ENCODE results near the gene TGIF2.

The TGIF2 gene

DNA sequence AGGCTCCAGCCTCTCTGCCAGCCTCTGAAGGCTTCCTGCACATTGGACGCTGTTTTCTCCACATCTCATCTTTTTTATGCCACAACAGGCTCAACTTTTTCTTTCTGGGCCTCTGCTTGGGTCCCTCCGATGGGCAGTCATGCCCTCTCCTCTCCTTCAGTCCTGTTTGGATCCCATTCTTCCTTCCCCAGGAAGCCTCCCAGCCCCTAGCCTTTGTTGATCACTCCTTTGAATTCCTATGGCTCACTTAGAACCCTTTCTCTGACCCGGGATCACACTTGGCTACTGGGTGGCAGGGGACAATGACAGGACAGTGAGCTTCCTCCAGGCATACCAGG lies 68.1 kb downstream of the TGIF2 start:
- no peak for DNase-seq (ENCODE audit: low read depth)
- no peak overlapping the region for H3K4me3 ChIP-seq (ENCODE audit: control insufficient read depth, low read depth, low read length)
- TF ChIP-seq, protein P1, sequence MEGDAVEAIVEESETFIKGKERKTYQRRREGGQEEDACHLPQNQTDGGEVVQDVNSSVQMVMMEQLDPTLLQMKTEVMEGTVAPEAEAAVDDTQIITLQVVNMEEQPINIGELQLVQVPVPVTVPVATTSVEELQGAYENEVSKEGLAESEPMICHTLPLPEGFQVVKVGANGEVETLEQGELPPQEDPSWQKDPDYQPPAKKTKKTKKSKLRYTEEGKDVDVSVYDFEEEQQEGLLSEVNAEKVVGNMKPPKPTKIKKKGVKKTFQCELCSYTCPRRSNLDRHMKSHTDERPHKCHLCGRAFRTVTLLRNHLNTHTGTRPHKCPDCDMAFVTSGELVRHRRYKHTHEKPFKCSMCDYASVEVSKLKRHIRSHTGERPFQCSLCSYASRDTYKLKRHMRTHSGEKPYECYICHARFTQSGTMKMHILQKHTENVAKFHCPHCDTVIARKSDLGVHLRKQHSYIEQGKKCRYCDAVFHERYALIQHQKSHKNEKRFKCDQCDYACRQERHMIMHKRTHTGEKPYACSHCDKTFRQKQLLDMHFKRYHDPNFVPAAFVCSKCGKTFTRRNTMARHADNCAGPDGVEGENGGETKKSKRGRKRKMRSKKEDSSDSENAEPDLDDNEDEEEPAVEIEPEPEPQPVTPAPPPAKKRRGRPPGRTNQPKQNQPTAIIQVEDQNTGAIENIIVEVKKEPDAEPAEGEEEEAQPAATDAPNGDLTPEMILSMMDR (IDR thresholded peaks at IDR 0.05; ENCODE audit: control insufficient read depth, insufficient read depth, low read depth, low read length, missing control alignments), result no peak

DNA sequence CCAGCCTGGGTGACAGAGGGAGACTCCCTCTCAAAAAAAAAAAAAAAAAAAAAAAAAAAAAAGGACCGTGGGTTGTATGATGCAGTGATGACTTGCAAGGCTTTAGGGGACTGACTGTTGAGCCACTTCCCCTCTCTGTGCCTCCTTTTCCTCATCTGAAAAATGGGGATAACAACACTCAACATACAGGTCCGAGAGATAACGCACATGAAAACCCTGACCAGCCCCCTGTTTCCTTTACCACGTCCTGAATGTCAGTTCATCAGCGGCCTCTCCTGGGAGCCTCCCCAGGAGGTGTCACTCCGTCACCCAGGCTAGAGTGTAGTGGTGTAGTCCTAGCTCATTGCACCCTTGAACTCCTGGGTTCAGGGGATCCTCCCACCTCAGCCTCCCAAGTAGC lies 68.7 kb downstream of the TGIF2 start:
- H3K4me3 ChIP-seq (ENCODE audit: control insufficient read depth, low read depth, low read length), result no peak overlapping the region
- no peak for DNase-seq (ENCODE audit: low read depth)
- TF ChIP-seq, protein P1 (IDR thresholded peaks at IDR 0.05; ENCODE audit: control insufficient read depth, insufficient read depth, low read depth, low read length, missing control alignments), result no peak
